K562 (cell line): ENCODE data around the gene YAF2. TPM values are rescaled to one million over a fixed set of nuclear protein-coding genes. Genes with fewer than 3 reads are reported as not detected.

ENCODE experiments used
- CBFB ChIP-seq: sonication (generic); formaldehyde crosslinking; IDR thresholded peaks from 2 replicates; pipeline ENCODE4 v1.4.0; 2020; ENCODE audit warnings: mild to moderate bottlenecking, missing genetic modification reagents
- CHD4 ChIP-seq: fragments of 200-600 bp; sonication (generic); IDR thresholded peaks from 3 replicates; pipeline ENCODE4 v1.6.1; 2012; ENCODE audit warnings: low read depth, mild to moderate bottlenecking, mixed read lengths, low read length, inconsistent platforms; ENCODE audit not compliant: insufficient read depth, insufficient replicate concordance, poor library complexity, severe bottlenecking
- NFIC ChIP-seq: fragments of 450-650 bp; IDR thresholded peaks from 2 replicates; pipeline ENCODE4 v1.6.1; 2017; ENCODE audit warnings: mild to moderate bottlenecking, inconsistent platforms
- TAF1 ChIP-seq: IDR thresholded peaks from 2 replicates; pipeline ENCODE4 v1.6.1; 2011; ENCODE audit warnings: mild to moderate bottlenecking, low read length, moderate library complexity; ENCODE audit not compliant: insufficient read depth, control insufficient read depth, severe bottlenecking; ENCODE audit errors: extremely low read depth
- ZBTB8A ChIP-seq: fragments of 450-650 bp; IDR thresholded peaks from 2 replicates; pipeline ENCODE4 v1.6.1; 2018; ENCODE audit warnings: mild to moderate bottlenecking, moderate library complexity; ENCODE audit not compliant: partially characterized antibody
- ZNF124 ChIP-seq: sonication (generic); formaldehyde crosslinking; IDR thresholded peaks from 2 replicates; pipeline ENCODE4 v1.8.1; 2022; ENCODE audit warnings: missing genetic modification reagents
- ZNF263 ChIP-seq: sonication (generic); formaldehyde crosslinking; IDR thresholded peaks from 2 replicates; pipeline ENCODE4 v1.8.0; 2022; ENCODE audit warnings: mild to moderate bottlenecking, missing genetic modification reagents, borderline replicate concordance
- ZNF668 ChIP-seq: fragments of 250-450 bp; sonication (Bioruptor Pico); IDR thresholded peaks from 2 replicates; pipeline ENCODE4 v1.8.0; 2022; ENCODE audit warnings: mild to moderate bottlenecking, inconsistent platforms
- ZSCAN32 ChIP-seq: fragments of 450-650 bp; formaldehyde crosslinking; IDR thresholded peaks from 2 replicates; pipeline ENCODE4 v1.4.0; 2020; ENCODE audit warnings: mild to moderate bottlenecking, moderate library complexity
- polyA plus RNA-seq, 8 experiments: library from polyadenylated mRNA; depleted of rRNA in 4 of 8; stranded (reverse) in 5 of 8; unstranded in 3 of 8; fragments of >200 nt; fragmentation: Nextera tagmentation in 2 of 8; fragmentation: Illumina TruSeq in 1 of 8; extraction: Ambion mirVana in 2 of 8; extraction: Trizol in 1 of 8; gene quantifications; 2 replicates each; pipeline versions ENCODE4 v1.2.1 to v1.2.3, GENCODE V29; 2011 to 2014; ENCODE audit warnings: inconsistent platforms in 1 of 8, missing spikeins in 1 of 8
- total RNA-seq, 7 experiments: library from RNA; depleted of rRNA in 6 of 7; stranded (reverse); fragments of >200 nt in 6 of 7; fragmentation: Illumina TruSeq in 2 of 7; extraction: Trizol in 2 of 7; gene quantifications; 2 replicates each; pipeline versions ENCODE4 v1.2.1 to v1.2.3, GENCODE V29; 2011 to 2021; ENCODE audit warnings: low replicate concordance in 1 of 7
- TF ChIP-seq, protein P1 (sequence below): fragments of 200-600 bp; sonication (generic); IDR thresholded peaks from one replicate; pipeline ENCODE4 v1.6.1; 2012; ENCODE audit warnings: mild to moderate bottlenecking, low read depth, low read length, inconsistent platforms
- TF ChIP-seq, protein P2 (sequence below): conservative IDR thresholded peaks from 2 replicates; pipeline ENCODE4 v1.6.1; 2011; ENCODE audit warnings: low read depth, mild to moderate bottlenecking, low read length; ENCODE audit not compliant: control insufficient read depth
- TF ChIP-seq, protein P3 (sequence below): fragments of 450-650 bp; conservative IDR thresholded peaks from 2 replicates; pipeline ENCODE4 v1.6.1; 2016; ENCODE audit warnings: missing genetic modification characterization, low read depth, mild to moderate bottlenecking, control low read depth, missing compliant biosample characterization

YAF2 gene
- total and polyA plus RNA-seq, 9 of the 15 experiments (the other 6 are each of a cell fraction or from before 2014, with no cell fraction given): 10.6 to 26.4 (median 21.3) TPM

DNA sequence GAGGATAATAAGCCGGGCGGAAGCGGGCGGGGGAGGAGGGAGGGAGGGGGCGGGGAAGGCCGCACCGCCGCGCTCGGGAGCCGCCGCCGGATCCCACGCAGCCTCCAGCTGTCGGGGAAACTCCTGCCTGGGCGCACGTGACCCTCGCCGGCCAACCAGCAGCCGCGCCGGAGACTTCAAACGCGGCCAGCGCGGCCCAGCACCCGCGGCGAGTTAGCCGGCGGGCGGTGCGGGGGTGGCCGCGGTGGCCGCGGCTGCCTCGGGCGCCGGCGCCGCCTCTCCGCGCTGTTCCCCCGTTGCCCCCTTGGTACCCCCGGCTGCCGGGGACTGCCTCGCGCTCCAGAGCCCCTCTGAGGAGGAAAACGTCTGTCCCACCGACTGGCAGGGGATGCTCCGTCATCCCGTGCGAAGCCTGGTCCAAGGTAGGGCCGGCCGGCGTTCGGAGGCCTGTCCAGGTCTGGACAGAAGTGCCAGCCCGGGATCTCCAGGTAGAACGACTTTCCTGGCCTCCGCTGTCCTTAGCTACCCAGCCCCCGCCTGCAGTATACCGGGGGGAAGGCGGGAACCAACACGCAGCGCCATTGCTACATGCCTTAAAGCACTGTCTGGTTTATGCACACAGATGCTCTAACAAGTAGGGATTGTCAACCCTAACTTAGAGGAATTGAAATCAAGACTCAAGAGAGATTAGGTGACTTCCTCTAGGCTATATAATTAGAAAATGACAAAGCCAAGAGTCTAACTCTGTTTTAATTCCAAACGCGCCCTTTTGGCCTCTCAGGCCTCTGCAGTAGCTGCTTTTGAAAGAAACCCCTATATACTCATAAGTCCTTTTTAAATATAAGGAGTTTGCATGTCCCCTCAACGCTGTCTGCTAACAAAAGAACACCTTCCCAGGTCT, at the start of gene YAF2 (continued):
- TF ChIP-seq, protein P1, sequence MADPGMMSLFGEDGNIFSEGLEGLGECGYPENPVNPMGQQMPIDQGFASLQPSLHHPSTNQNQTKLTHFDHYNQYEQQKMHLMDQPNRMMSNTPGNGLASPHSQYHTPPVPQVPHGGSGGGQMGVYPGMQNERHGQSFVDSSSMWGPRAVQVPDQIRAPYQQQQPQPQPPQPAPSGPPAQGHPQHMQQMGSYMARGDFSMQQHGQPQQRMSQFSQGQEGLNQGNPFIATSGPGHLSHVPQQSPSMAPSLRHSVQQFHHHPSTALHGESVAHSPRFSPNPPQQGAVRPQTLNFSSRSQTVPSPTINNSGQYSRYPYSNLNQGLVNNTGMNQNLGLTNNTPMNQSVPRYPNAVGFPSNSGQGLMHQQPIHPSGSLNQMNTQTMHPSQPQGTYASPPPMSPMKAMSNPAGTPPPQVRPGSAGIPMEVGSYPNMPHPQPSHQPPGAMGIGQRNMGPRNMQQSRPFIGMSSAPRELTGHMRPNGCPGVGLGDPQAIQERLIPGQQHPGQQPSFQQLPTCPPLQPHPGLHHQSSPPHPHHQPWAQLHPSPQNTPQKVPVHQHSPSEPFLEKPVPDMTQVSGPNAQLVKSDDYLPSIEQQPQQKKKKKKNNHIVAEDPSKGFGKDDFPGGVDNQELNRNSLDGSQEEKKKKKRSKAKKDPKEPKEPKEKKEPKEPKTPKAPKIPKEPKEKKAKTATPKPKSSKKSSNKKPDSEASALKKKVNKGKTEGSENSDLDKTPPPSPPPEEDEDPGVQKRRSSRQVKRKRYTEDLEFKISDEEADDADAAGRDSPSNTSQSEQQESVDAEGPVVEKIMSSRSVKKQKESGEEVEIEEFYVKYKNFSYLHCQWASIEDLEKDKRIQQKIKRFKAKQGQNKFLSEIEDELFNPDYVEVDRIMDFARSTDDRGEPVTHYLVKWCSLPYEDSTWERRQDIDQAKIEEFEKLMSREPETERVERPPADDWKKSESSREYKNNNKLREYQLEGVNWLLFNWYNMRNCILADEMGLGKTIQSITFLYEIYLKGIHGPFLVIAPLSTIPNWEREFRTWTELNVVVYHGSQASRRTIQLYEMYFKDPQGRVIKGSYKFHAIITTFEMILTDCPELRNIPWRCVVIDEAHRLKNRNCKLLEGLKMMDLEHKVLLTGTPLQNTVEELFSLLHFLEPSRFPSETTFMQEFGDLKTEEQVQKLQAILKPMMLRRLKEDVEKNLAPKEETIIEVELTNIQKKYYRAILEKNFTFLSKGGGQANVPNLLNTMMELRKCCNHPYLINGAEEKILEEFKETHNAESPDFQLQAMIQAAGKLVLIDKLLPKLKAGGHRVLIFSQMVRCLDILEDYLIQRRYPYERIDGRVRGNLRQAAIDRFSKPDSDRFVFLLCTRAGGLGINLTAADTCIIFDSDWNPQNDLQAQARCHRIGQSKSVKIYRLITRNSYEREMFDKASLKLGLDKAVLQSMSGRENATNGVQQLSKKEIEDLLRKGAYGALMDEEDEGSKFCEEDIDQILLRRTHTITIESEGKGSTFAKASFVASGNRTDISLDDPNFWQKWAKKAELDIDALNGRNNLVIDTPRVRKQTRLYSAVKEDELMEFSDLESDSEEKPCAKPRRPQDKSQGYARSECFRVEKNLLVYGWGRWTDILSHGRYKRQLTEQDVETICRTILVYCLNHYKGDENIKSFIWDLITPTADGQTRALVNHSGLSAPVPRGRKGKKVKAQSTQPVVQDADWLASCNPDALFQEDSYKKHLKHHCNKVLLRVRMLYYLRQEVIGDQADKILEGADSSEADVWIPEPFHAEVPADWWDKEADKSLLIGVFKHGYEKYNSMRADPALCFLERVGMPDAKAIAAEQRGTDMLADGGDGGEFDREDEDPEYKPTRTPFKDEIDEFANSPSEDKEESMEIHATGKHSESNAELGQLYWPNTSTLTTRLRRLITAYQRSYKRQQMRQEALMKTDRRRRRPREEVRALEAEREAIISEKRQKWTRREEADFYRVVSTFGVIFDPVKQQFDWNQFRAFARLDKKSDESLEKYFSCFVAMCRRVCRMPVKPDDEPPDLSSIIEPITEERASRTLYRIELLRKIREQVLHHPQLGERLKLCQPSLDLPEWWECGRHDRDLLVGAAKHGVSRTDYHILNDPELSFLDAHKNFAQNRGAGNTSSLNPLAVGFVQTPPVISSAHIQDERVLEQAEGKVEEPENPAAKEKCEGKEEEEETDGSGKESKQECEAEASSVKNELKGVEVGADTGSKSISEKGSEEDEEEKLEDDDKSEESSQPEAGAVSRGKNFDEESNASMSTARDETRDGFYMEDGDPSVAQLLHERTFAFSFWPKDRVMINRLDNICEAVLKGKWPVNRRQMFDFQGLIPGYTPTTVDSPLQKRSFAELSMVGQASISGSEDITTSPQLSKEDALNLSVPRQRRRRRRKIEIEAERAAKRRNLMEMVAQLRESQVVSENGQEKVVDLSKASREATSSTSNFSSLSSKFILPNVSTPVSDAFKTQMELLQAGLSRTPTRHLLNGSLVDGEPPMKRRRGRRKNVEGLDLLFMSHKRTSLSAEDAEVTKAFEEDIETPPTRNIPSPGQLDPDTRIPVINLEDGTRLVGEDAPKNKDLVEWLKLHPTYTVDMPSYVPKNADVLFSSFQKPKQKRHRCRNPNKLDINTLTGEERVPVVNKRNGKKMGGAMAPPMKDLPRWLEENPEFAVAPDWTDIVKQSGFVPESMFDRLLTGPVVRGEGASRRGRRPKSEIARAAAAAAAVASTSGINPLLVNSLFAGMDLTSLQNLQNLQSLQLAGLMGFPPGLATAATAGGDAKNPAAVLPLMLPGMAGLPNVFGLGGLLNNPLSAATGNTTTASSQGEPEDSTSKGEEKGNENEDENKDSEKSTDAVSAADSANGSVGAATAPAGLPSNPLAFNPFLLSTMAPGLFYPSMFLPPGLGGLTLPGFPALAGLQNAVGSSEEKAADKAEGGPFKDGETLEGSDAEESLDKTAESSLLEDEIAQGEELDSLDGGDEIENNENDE: no peak
- TF ChIP-seq TAF1: no peak
- TF ChIP-seq, protein P2, sequence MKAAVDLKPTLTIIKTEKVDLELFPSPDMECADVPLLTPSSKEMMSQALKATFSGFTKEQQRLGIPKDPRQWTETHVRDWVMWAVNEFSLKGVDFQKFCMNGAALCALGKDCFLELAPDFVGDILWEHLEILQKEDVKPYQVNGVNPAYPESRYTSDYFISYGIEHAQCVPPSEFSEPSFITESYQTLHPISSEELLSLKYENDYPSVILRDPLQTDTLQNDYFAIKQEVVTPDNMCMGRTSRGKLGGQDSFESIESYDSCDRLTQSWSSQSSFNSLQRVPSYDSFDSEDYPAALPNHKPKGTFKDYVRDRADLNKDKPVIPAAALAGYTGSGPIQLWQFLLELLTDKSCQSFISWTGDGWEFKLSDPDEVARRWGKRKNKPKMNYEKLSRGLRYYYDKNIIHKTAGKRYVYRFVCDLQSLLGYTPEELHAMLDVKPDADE: peak; percentile 13; the same call in 1 of the 2 replicates
- TF ChIP-seq, protein P3, sequence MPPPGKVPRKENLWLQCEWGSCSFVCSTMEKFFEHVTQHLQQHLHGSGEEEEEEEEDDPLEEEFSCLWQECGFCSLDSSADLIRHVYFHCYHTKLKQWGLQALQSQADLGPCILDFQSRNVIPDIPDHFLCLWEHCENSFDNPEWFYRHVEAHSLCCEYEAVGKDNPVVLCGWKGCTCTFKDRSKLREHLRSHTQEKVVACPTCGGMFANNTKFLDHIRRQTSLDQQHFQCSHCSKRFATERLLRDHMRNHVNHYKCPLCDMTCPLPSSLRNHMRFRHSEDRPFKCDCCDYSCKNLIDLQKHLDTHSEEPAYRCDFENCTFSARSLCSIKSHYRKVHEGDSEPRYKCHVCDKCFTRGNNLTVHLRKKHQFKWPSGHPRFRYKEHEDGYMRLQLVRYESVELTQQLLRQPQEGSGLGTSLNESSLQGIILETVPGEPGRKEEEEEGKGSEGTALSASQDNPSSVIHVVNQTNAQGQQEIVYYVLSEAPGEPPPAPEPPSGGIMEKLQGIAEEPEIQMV (tag): no peak
- TF ChIP-seq CHD4: no peak
- TF ChIP-seq ZBTB8A: no peak
- TF ChIP-seq ZNF263: no peak
- no peak for TF ChIP-seq CBFB
- no peak for TF ChIP-seq ZNF668 (CRISPR knock-in tag)
- no peak for TF ChIP-seq ZNF124 (CRISPR knock-in tag)
- no peak for TF ChIP-seq NFIC
- no peak for TF ChIP-seq ZSCAN32 (CRISPR knock-in tag)
